PFSK-1 (cell line): ENCODE measurements around the gene CNFN.
A peak's percentile ranks its signal among the peaks of the same experiment; 100 is the strongest.

ENCODE experiments used
- FOXP2 ChIP-seq: optimal IDR thresholded peaks from 2 replicates; pipeline ENCODE3; 2011; ENCODE audit warnings: borderline replicate concordance, control low read depth, inconsistent platforms; ENCODE audit not compliant: insufficient read depth; ENCODE audit errors: extremely low read length, extremely low read depth
- POLR2AphosphoS5 ChIP-seq: IDR thresholded peaks from 2 replicates; pipeline ENCODE4 v1.6.1; 2012; ENCODE audit warnings: low read depth, mild to moderate bottlenecking, control low read depth, low read length, moderate library complexity
- REST ChIP-seq, 2 experiments: IDR thresholded peaks; 2 replicates each; pipeline versions ENCODE4 v1.6.1 to v1.8.0; 2011 to 2012; ENCODE audit warnings: low read depth in 2 of 2, low read length in 2 of 2, control low read depth in 1 of 2, inconsistent platforms in 1 of 2, mild to moderate bottlenecking in 1 of 2, moderate library complexity in 1 of 2; ENCODE audit not compliant: insufficient read depth in 1 of 2
- SIN3A ChIP-seq: IDR thresholded peaks from 2 replicates; pipeline ENCODE4 v1.6.1; 2012; ENCODE audit warnings: mild to moderate bottlenecking, low read length, moderate library complexity, borderline replicate concordance; ENCODE audit not compliant: insufficient read depth
- TAF1 ChIP-seq: IDR thresholded peaks from 2 replicates; pipeline ENCODE4 v1.6.1; 2012; ENCODE audit warnings: low read length, control low read depth, borderline replicate concordance; ENCODE audit not compliant: insufficient read depth

CNFN gene

DNA sequence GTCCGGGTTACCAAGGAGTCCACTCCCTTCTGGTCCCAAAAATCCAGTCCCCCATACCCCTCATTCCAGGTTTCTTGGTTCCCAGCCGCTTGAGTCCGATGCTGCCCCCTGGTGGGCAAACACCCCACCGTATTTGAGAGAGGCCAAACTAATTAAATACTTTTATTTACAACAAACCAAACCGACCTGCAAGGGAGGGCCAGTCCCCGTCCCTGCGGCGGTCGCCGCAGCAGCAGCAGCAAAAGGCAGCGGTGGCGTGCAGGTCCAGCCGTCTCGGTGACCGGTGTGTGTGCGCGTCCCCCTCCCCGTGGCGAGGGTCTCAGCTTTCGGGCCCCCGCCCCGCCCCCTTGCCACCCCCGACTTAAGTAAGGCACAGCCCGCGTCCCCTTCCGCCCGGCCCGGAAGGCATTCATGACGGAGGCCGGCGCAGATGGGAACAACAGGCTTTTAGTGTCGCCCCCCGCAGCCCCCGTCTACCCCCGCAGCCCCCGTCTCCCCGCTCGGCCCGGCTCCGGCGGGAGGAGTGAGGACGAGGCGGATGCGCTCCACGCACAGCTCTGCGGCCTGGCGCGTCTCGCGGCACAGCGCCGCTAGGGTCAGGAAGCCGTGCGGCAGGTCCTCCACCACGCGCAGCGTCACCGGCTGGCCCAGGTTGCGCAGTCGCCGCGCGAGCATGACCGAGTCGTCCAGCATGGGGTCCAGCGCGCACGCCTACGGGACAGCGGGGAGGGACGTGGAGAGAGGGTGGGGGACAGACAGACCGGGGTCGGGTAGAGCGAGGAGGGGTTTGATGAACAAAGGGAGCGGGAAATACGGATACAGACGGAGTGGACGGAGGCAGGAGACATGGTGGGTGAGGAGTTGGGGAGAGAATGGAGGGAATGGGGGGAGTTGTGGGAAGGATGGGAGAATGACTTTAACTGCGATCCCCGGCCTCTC, 11.5 kb upstream of the CNFN start:
- TF ChIP-seq FOXP2 (peak; percentile 92), POLR2AphosphoS5 (no peak; the same call in 1 of the 2 replicates)

GRCh38 chr19:42400404-42400803, 10.3 kb upstream of the CNFN start:
- TF ChIP-seq FOXP2 (no peak), TAF1 (no peak), POLR2AphosphoS5 (no peak), REST (IDR thresholded peaks at IDR 0.05; ENCODE audit: insufficient read depth in 1 of 2, low read depth in 2 of 2, low read length in 2 of 2) (no peak), SIN3A (no peak)

DNA sequence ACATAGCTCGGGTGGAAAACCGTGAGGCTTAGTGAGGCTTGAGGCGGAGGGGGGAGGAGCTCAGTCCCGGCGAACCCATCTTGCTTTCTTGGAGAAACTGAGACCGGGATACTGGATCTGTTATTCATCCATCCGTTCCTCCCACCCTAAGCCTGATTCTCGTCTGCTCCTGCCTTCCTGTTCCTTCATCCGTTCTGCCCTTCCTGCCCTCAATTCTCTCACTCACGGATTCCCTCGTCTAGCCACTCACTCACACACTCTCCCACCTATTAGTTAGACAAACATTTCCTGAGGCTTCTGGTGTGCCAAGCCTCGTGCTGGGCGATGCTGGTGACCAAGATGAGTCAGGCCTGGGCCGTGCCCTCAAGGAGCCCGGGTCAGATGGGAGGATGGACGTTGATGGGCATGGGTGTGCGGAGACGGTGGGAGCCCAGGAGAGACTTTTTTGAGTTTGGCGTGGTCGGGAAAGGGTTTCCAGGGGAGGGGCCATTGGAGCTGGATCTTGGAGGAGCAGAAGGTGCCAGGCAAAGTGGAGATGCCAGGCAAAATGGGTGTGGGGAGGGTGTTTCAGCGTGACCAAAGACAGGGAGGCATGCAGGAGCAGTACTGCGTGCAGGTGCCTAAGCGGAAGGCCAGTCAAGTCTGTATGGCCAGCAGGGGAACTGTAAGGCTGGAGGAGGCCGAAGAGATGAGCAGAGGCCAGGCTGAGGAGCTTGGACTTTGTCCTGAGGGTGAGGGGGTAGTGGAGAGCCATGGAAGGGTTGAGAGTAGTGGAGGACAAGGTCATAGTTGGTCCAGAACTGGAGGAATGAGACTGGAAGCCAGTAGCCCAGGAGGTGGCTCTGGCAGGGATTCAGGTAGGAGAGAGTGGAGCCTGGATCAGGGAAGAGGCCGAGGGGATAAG, 7.4 kb upstream of the CNFN start:
- TF ChIP-seq POLR2AphosphoS5, result no peak
- TF ChIP-seq TAF1, result no peak
- TF ChIP-seq SIN3A, result no peak
- TF ChIP-seq FOXP2, result no peak
- TF ChIP-seq REST (IDR thresholded peaks at IDR 0.05; ENCODE audit: insufficient read depth in 1 of 2, low read depth in 2 of 2, low read length in 2 of 2), result no peak

DNA sequence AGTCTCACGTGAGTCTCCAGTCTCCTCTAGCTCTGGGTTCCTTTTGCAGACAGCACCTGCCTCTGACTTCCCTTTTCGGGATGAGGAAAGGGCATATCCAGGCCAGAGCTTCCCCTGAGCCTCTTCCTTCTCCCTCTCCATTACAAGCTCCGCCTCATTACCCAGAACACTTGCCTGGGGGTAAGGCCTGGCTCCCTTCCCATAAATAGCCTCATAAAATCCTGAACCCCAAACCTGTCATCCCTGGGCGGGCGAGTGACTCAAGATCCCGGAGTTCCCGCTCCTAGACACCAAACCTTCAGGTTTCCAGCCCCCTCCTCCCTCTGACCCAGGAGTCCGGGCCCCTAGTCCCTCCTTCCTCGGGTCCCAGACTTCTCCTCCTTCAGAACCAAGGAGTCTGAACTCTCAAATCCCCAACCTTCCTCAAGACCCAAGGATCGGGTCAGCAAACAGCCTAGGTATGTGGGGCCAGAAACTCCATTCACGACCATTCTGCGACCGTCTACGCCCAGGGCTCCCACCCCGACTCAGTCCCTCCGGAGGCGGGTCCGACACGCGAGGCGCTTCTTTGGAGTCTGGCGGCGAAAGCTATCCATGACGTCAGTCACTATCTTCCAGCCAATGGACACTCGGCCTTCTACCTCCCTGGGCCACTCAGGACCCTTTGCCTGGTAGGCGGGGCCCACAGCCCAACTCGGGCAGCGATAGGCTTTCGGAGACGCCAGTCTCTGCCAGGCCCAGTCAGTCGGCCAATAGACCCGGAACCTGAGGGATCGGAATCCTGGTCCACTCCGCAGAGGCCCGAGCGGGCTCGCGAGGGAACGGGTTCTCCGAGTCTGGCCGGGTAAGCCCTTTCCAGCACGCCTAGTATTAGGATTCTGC, 6.5 kb upstream of the CNFN start:
- peak; percentile 92 for TF ChIP-seq POLR2AphosphoS5
- peak; percentile 76 for TF ChIP-seq FOXP2
- no peak for TF ChIP-seq TAF1

DNA sequence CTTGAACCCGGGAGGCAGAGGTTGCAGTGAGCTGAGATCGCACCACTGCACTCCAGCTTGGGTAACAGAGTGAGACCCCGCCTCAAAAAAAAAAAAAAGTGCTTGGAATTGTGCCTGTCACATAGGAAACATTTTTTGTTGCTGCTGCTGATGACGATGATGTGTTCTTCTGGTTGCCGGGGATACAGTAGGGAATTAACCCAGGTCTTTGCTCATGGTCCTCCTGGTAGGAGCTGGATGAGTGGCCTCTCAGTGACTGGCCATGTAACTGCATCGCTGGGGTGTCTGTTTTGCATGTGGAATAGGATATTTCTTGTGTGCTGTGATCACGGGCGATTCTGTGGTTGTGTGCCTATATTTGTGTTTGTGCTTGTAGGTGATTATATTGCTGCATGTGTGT, 4.7 kb upstream of the CNFN start:
- TF ChIP-seq POLR2AphosphoS5, result no peak
- no peak for TF ChIP-seq REST (IDR thresholded peaks at IDR 0.05; ENCODE audit: insufficient read depth in 1 of 2, low read depth in 2 of 2, low read length in 2 of 2)
- no peak for TF ChIP-seq TAF1
- no peak for TF ChIP-seq FOXP2
- no peak for TF ChIP-seq SIN3A
